Measurements from ENCODE around the gene CCNL1. TPM values are rescaled to one million over a fixed set of nuclear protein-coding genes. Genes with fewer than 3 reads are reported as not detected.

The CCNL1 gene
- total and polyA plus RNA-seq, 2 of the 4 experiments (the other 2 are of a cell fraction), result 60.9 to 83.3 TPM

- Histone ChIP-seq H3K36me3 (ENCODE audit: control insufficient read depth, insufficient read depth, low read length) (no peaks in the 10 kb centered on the region), H3K79me1 (ENCODE audit: low read depth in 1 of 2, low read length in 2 of 2) (0 out of 4 replicates have a peak, but pooled peaks cover 0 to 5% of the 10 kb centered on the region in 2 experiments), H2BK20ac (ENCODE audit: low read depth, low read length) (0 out of 2 replicates have a peak overlapping the region, but pooled peaks have one; percentile 62), H4K5ac (ENCODE audit: low read depth, low read length) (peak overlapping the region; percentile 6; the same call in 1 of the 2 replicates), H3K4me2 (ENCODE audit: low read depth, low read length) (no peak overlapping the region), H3K9me3 (ENCODE audit: control insufficient read depth, insufficient read depth, low read length) (no peaks in the 10 kb centered on the region), H3K4ac (ENCODE audit: low read depth, low read length) (peak overlapping the region; percentile 85), H2AFZ (replicated peaks; ENCODE audit: low read length, poor library complexity) (no peak overlapping the region), H2BK120ac (ENCODE audit: low read depth, low read length) (peak overlapping the region; percentile 7; the same call in 1 of the 2 replicates), H3K56ac (ENCODE audit: extremely low read depth, insufficient read depth, low read length) (no peak overlapping the region), H2AK9ac (replicated peaks; ENCODE audit: low read depth, low read length, poor library complexity) (peak overlapping the region; percentile 39), H3K18ac (ENCODE audit: low read depth, low read length) (peak overlapping the region; percentile 41; the same call in 1 of the 2 replicates), H4K20me1 (ENCODE audit: insufficient read depth, low read length) (no peaks in the 10 kb centered on the region), H4K8ac (ENCODE audit: low read depth in 2 of 2, low read length in 2 of 2) (0 out of 4 replicates have a peak overlapping the region, but pooled peaks of 1 of the 2 experiments have one; percentile 10), H3K27me3 (ENCODE audit: control insufficient read depth, insufficient read depth, low read length) (no peaks in the 10 kb centered on the region), H2AK5ac (ENCODE audit: low read depth, low read length) (0 out of 2 replicates have a peak overlapping the region, but pooled peaks have one; percentile 72), H3K9ac (ENCODE audit: low read depth, low read length) (no peak overlapping the region), H4K91ac (ENCODE audit: insufficient read depth, low read depth, low read length) (no peak overlapping the region; the same call in 1 of the 2 replicates), H3K27ac (ENCODE audit: insufficient read depth, low read length) (no peak overlapping the region), H3K14ac (replicated peaks; ENCODE audit: low read depth, low read length) (no peak overlapping the region), H2BK15ac (ENCODE audit: low read depth, low read length) (peak overlapping the region; percentile 79; the same call in 1 of the 3 replicates), H3K4me3 (ENCODE audit: insufficient read depth, low read depth, low read length) (no peak overlapping the region), H3K4me1 (ENCODE audit: control insufficient read depth, insufficient read depth, low read length) (peaks cover 38% of the 10 kb centered on the region), H3K9me1 (ENCODE audit: insufficient read depth, low read length) (peaks cover 36% of the 10 kb centered on the region), H2BK5ac (ENCODE audit: low read depth, low read length, poor library complexity, severe bottlenecking) (peak overlapping the region; percentile 83), H3K23ac (ENCODE audit: low read depth, low read length) (no peak overlapping the region)
- in situ Hi-C loops (cut with MboI; ENCODE audit: low sequenced_read_pairs), result loop anchor here (5.0 to 25.0 kb wide), 2 partner anchors 35 to 1140 kb away; no protein-coding TSS in a partner anchor
- 83% methylated on average over 1 of the region's 5 CpGs; no CpG with 5 or more reads in 1 of the 2 experiments for WGBS, 2 experiments (ENCODE audit: extremely low coverage in 2 of 2, insufficient read length in 1 of 2)
- intact Hi-C loops (cut with micrococcal nuclease), result no loop called here
- POLR2A ChIA-PET (ENCODE audit: unreplicated experiment), result interaction anchor here (1.5 kb wide), 1 partner anchor 38 kb away, joined by 5 read pairs; no protein-coding TSS in a partner anchor
- CTCF ChIA-PET, result interaction anchor here (0.5 to 1.5 kb wide), 4 partner anchors 27 to 574 kb away, joined by 3 to 4 read pairs (median 4); no protein-coding TSS in a partner anchor
- no TSS peak for BruUV-seq (replicated peaks)
- ATAC-seq (ENCODE audit: low read depth) (no peak), DNase-seq (peak; percentile 30)
- dilution Hi-C loops (cut with HindIII; ENCODE audit: low sequenced_read_pairs, unreplicated experiment), result no loop called here
- TF ChIP-seq ELK1 (IDR thresholded peaks at IDR 0.05; ENCODE audit: borderline replicate concordance, low read depth, low read length), result no peak
- TF ChIP-seq, protein P1, sequence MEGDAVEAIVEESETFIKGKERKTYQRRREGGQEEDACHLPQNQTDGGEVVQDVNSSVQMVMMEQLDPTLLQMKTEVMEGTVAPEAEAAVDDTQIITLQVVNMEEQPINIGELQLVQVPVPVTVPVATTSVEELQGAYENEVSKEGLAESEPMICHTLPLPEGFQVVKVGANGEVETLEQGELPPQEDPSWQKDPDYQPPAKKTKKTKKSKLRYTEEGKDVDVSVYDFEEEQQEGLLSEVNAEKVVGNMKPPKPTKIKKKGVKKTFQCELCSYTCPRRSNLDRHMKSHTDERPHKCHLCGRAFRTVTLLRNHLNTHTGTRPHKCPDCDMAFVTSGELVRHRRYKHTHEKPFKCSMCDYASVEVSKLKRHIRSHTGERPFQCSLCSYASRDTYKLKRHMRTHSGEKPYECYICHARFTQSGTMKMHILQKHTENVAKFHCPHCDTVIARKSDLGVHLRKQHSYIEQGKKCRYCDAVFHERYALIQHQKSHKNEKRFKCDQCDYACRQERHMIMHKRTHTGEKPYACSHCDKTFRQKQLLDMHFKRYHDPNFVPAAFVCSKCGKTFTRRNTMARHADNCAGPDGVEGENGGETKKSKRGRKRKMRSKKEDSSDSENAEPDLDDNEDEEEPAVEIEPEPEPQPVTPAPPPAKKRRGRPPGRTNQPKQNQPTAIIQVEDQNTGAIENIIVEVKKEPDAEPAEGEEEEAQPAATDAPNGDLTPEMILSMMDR (conservative IDR thresholded peaks at IDR 0.05; ENCODE audit: low read depth, low read length), result no peak
- TF ChIP-seq CEBPB (IDR thresholded peaks at IDR 0.05; ENCODE audit: low read depth, low read length), result no peak
- TF ChIP-seq MAFK (IDR thresholded peaks at IDR 0.05; ENCODE audit: low read depth, low read length), result no peak
- TF ChIP-seq, protein P2, sequence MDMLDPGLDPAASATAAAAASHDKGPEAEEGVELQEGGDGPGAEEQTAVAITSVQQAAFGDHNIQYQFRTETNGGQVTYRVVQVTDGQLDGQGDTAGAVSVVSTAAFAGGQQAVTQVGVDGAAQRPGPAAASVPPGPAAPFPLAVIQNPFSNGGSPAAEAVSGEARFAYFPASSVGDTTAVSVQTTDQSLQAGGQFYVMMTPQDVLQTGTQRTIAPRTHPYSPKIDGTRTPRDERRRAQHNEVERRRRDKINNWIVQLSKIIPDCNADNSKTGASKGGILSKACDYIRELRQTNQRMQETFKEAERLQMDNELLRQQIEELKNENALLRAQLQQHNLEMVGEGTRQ (IDR thresholded peaks at IDR 0.05; ENCODE audit: low read depth, low read length), result no peak
- TF ChIP-seq RCOR1 (IDR thresholded peaks at IDR 0.05; ENCODE audit: insufficient replicate concordance, low read length), result no peak
- no peak for TF ChIP-seq RAD21 (IDR thresholded peaks at IDR 0.05; ENCODE audit: low read length)
- TF ChIP-seq SMC3 (IDR thresholded peaks at IDR 0.05; ENCODE audit: low read depth, low read length), result no peak
- no peak for TF ChIP-seq FOS (IDR thresholded peaks at IDR 0.05; ENCODE audit: low read depth, low read length)
- no peak for TF ChIP-seq POLR2A (IDR thresholded peaks at IDR 0.05; ENCODE audit: low read depth, low read length)
- TF ChIP-seq BHLHE40 (IDR thresholded peaks at IDR 0.05; ENCODE audit: low read depth, low read length), result no peak
- no peak for TF ChIP-seq MAZ (IDR thresholded peaks at IDR 0.05; ENCODE audit: borderline replicate concordance, low read depth, low read length)
- TF ChIP-seq MXI1 (IDR thresholded peaks at IDR 0.05; ENCODE audit: borderline replicate concordance, low read depth, low read length), result no peak
- no peak for TF ChIP-seq CHD1 (IDR thresholded peaks at IDR 0.05; ENCODE audit: low read depth, low read length)
- no peak for TF ChIP-seq NFE2L2 (IDR thresholded peaks at IDR 0.05; ENCODE audit: low read depth, low read length)
Measured at GRCh38 chr3:157127268-157127667, 32.7 kb downstream of the CCNL1 start.

All from IMR-90 (cell line).